GM23338 (cell line): ENCODE data around the gene HARS1. TPM values are rescaled to one million over a fixed set of nuclear protein-coding genes. Genes with fewer than 3 reads are reported as not detected.

Experiments used
- ATAC-seq: fragments of 200-7000 bp; cut with Tn5 transposase; 3 replicates; pipeline ENCODE4 v1.9.1; 2020
- DNase-seq: peaks from one replicate; pipeline ENCODE4 v3.0.0-alpha.2; 2015; ENCODE audit warnings: low spot score
- H2AFZ ChIP-seq: fragments of 200-600 bp; sonication (generic); 2 replicates; pipeline ENCODE4 v1.8.0; 2016; ENCODE audit warnings: antibody characterized with exemption, mild to moderate bottlenecking, moderate library complexity
- H3F3A ChIP-seq: fragments of 200-600 bp; sonication (generic); replicated peaks from 2 replicates; pipeline ENCODE4 v1.8.0; 2017; ENCODE audit warnings: antibody characterized with exemption, mixed run types, low read depth
- H3K27ac ChIP-seq: fragments of 200-600 bp; sonication (generic); 2 replicates; pipeline ENCODE4 v1.6.1; 2016; ENCODE audit warnings: low read depth
- H3K27me3 ChIP-seq: fragments of 200-600 bp; sonication (generic); 2 replicates; pipeline ENCODE4 v1.8.0; 2016; ENCODE audit warnings: mild to moderate bottlenecking, mixed run types, moderate library complexity; ENCODE audit not compliant: insufficient read depth
- H3K36me3 ChIP-seq: fragments of 200-600 bp; sonication (generic); 2 replicates; pipeline ENCODE4 v1.8.0; 2016; ENCODE audit warnings: mild to moderate bottlenecking; ENCODE audit not compliant: insufficient read depth
- H3K4me1 ChIP-seq: fragments of 200-600 bp; sonication (generic); 2 replicates; pipeline ENCODE4 v1.8.0; 2016; ENCODE audit warnings: mild to moderate bottlenecking, moderate library complexity; ENCODE audit not compliant: insufficient read depth
- H3K4me2 ChIP-seq: fragments of 200-600 bp; sonication (generic); 2 replicates; pipeline ENCODE4 v1.7.1; 2017; ENCODE audit warnings: mixed run types
- H3K4me3 ChIP-seq: fragments of 200-600 bp; sonication (generic); 2 replicates; pipeline ENCODE4 v1.6.1; 2016; ENCODE audit warnings: mixed run types
- H3K79me2 ChIP-seq: fragments of 200-600 bp; sonication (generic); replicated peaks from 2 replicates; pipeline ENCODE4 v1.8.0; 2017; ENCODE audit warnings: mild to moderate bottlenecking; ENCODE audit not compliant: insufficient read depth
- H3K9me2 ChIP-seq: fragments of 200-600 bp; sonication (generic); 2 replicates; pipeline ENCODE4 v1.8.0; 2017; ENCODE audit not compliant: insufficient read depth
- H4K20me1 ChIP-seq: fragments of 200-600 bp; sonication (generic); replicated peaks from 2 replicates; pipeline ENCODE4 v1.8.0; 2017; ENCODE audit warnings: mild to moderate bottlenecking; ENCODE audit not compliant: insufficient read depth
- H3K27ac Mint-ChIP-seq: 2 replicates; pipeline ENCODE4 v1.8.0; 2020; ENCODE audit warnings: inconsistent platforms, mild to moderate bottlenecking, moderate library complexity, mixed read lengths
- H3K27me3 Mint-ChIP-seq: 3 replicates; pipeline ENCODE4 v1.8.0; 2022; ENCODE audit warnings: low read depth, mild to moderate bottlenecking, moderate library complexity, mixed read lengths, inconsistent platforms; ENCODE audit not compliant: insufficient read depth, poor library complexity
- H3K36me3 Mint-ChIP-seq: 3 replicates; pipeline ENCODE4 v1.8.0; 2021; ENCODE audit warnings: low read depth, mild to moderate bottlenecking, inconsistent platforms, moderate library complexity, mixed read lengths
- H3K4me1 Mint-ChIP-seq: 3 replicates; pipeline ENCODE4 v1.8.0; 2020; ENCODE audit warnings: mild to moderate bottlenecking, inconsistent platforms, mixed read lengths
- H3K4me3 Mint-ChIP-seq: 3 replicates; pipeline ENCODE4 v1.8.0; 2021; ENCODE audit warnings: moderate library complexity, mild to moderate bottlenecking, inconsistent platforms, mixed read lengths
- H3K9me3 Mint-ChIP-seq: 3 replicates; pipeline ENCODE4 v1.8.0; 2020; ENCODE audit warnings: moderate library complexity, mild to moderate bottlenecking, inconsistent platforms, mixed read lengths
- CREB1 ChIP-seq: fragments of 250-450 bp; sonication (Bioruptor Pico); IDR thresholded peaks from 2 replicates; pipeline ENCODE4 v1.5.0; 2020; ENCODE audit warnings: low read depth, mild to moderate bottlenecking, moderate library complexity
- CTCF ChIP-seq, 2 experiments: fragments of 200-600 bp in 1 of 2; sonication (generic) in 1 of 2; conservative IDR thresholded peaks; 2 replicates each; pipeline versions ENCODE4 v1.5.1 to v1.6.1; 2016 to 2017; ENCODE audit warnings: antibody characterized with exemption in 2 of 2, low read depth in 2 of 2, mild to moderate bottlenecking in 2 of 2, moderate library complexity in 1 of 2
- EZH2 ChIP-seq: fragments of 200-600 bp; sonication (generic); IDR thresholded peaks from one replicate; pipeline ENCODE4 v1.8.0; 2017; ENCODE audit warnings: antibody characterized with exemption, mild to moderate bottlenecking, low read depth; ENCODE audit not compliant: unreplicated experiment
- EZH2phosphoT487 ChIP-seq: fragments of 200-600 bp; sonication (generic); IDR thresholded peaks from one replicate; pipeline ENCODE4 v1.8.1; 2018; ENCODE audit warnings: antibody characterized with exemption; ENCODE audit not compliant: unreplicated experiment
- JUNB ChIP-seq: IDR thresholded peaks from one replicate; pipeline ENCODE4 v1.6.1; 2016; ENCODE audit warnings: antibody characterized with exemption; ENCODE audit not compliant: unreplicated experiment
- NANOG ChIP-seq: IDR thresholded peaks from 2 replicates; pipeline ENCODE4 v1.6.1; 2016; ENCODE audit warnings: antibody characterized with exemption, borderline replicate concordance
- POLR2AphosphoS5 ChIP-seq: IDR thresholded peaks from 2 replicates; pipeline ENCODE4 v1.6.1; 2016; ENCODE audit warnings: antibody characterized with exemption, low read depth
- STAT1 ChIP-seq: IDR thresholded peaks from one replicate; pipeline ENCODE4 v1.6.1; 2016; ENCODE audit warnings: antibody characterized with exemption; ENCODE audit not compliant: unreplicated experiment
- ZNF114 ChIP-seq: fragments of 250-450 bp; sonication (Bioruptor Pico); IDR thresholded peaks from 2 replicates; pipeline ENCODE4 v1.5.0; 2020; ENCODE audit warnings: mild to moderate bottlenecking, moderate library complexity
- ZNF331 ChIP-seq: fragments of 250-450 bp; sonication (Bioruptor Pico); IDR thresholded peaks from 2 replicates; pipeline ENCODE4 v1.5.0; 2020; ENCODE audit warnings: low read depth, mild to moderate bottlenecking, moderate library complexity
- ZNF462 ChIP-seq: fragments of 250-450 bp; sonication (Bioruptor Pico); IDR thresholded peaks from 2 replicates; pipeline ENCODE4 v1.5.0; 2020; ENCODE audit warnings: mild to moderate bottlenecking, moderate library complexity
- polyA plus RNA-seq: library from polyadenylated mRNA; unstranded; fragments of >200 nt; fragmentation: Nextera tagmentation; extraction: Ambion mirVana; gene quantifications from 2 replicates; pipeline ENCODE4 v1.2.1, GENCODE V29; 2016
- total RNA-seq: library from RNA; depleted of rRNA; stranded (reverse); fragments of >200 nt; shearing (Covaris generic); gene quantifications from 2 replicates; pipeline ENCODE4 v1.2.3, GENCODE V29; 2014

HARS1 gene
- total and polyA plus RNA-seq, 2 experiments from 2014 or later: 51.6 to 57.8 TPM

GRCh38 chr5:140632366-140633020 lies 58.7 kb downstream of the HARS1 start:
- Histone ChIP-seq H3K4me2 (peak overlapping the region; percentile 64), H3K79me2 (no peaks in the 10 kb centered on the region), H2AFZ (peak overlapping the region; percentile 90), H3K27me3 (peaks cover 39% of the 10 kb centered on the region), H3F3A (no peaks in the 10 kb centered on the region), H3K4me1 (no peaks in the 10 kb centered on the region; the same call in 1 of the 2 replicates), H3K27ac (no peak overlapping the region), H3K36me3 (peaks cover 2% of the 10 kb centered on the region; the same call in 1 of the 2 replicates), H3K4me3 (peak overlapping the region; percentile 41), H3K9me2 (0 out of 2 replicates have a peak, but pooled peaks cover 3% of the 10 kb centered on the region), H4K20me1 (no peaks in the 10 kb centered on the region)
- peaks cover 25% of the 10 kb centered on the region for H3K27me3 Mint-ChIP-seq
- DNase-seq: peak; percentile 23
- peaks cover 41% of the 10 kb centered on the region for H3K9me3 Mint-ChIP-seq
- peak overlapping the region; percentile 52; the same call in 2 of the 3 replicates for H3K4me3 Mint-ChIP-seq
- ATAC-seq: peak; percentile 63
- no peaks in the 10 kb centered on the region; the same call in 2 of the 3 replicates for H3K4me1 Mint-ChIP-seq
- no peak overlapping the region for H3K27ac Mint-ChIP-seq
- peaks cover 9% of the 10 kb centered on the region; the same call in 2 of the 3 replicates for H3K36me3 Mint-ChIP-seq
- TF ChIP-seq CREB1 (CRISPR knock-in tag) (no peak), ZNF331 (CRISPR knock-in tag) (no peak), STAT1 (no peak), EZH2phosphoT487 (no peak), ZNF114 (CRISPR knock-in tag) (no peak), NANOG (no peak), EZH2 (peak; percentile 10)

GRCh38 chr5:140631831-140632365 lies 59.3 kb downstream of the HARS1 start:
- Mint-ChIP-seq H3K27me3 (peaks cover 25% of the 10 kb centered on the region), H3K9me3 (peaks cover 47% of the 10 kb centered on the region), H3K36me3 (peaks cover 11% of the 10 kb centered on the region; the same call in 2 of the 3 replicates), H3K4me3 (peak overlapping the region; percentile 52; the same call in 2 of the 3 replicates), H3K27ac (no peak overlapping the region), H3K4me1 (no peaks in the 10 kb centered on the region; the same call in 2 of the 3 replicates)
- no peaks in the 10 kb centered on the region for H4K20me1 ChIP-seq
- H3K4me2 ChIP-seq: peak overlapping the region; percentile 64
- H3K4me3 ChIP-seq: peak overlapping the region; percentile 41
- no peaks in the 10 kb centered on the region for H3K79me2 ChIP-seq
- DNase-seq: peak; percentile 8
- peak; percentile 63 for ATAC-seq
- peaks cover 6% of the 10 kb centered on the region; the same call in 1 of the 2 replicates for H3K36me3 ChIP-seq
- H3F3A ChIP-seq: no peaks in the 10 kb centered on the region
- H3K27ac ChIP-seq: no peak overlapping the region
- no peaks in the 10 kb centered on the region; the same call in 1 of the 2 replicates for H3K4me1 ChIP-seq
- 0 out of 2 replicates have a peak, but pooled peaks cover 3% of the 10 kb centered on the region for H3K9me2 ChIP-seq
- peak overlapping the region; percentile 90; the same call in 1 of the 2 replicates for H2AFZ ChIP-seq
- H3K27me3 ChIP-seq: peaks cover 39% of the 10 kb centered on the region
- TF ChIP-seq EZH2: no peak
- TF ChIP-seq STAT1: no peak
- no peak for TF ChIP-seq ZNF462 (CRISPR knock-in tag)
- TF ChIP-seq NANOG: no peak
- TF ChIP-seq CTCF (conservative IDR thresholded peaks at IDR 0.05; ENCODE audit: low read depth in 2 of 2): no peak
- no peak for TF ChIP-seq JUNB
- TF ChIP-seq ZNF114 (CRISPR knock-in tag): no peak
- TF ChIP-seq POLR2AphosphoS5: no peak
- TF ChIP-seq EZH2phosphoT487: no peak
- no peak for TF ChIP-seq ZNF331 (CRISPR knock-in tag)
